HG02642 (cell line): Measurements from ENCODE around the gene AGK.
"Not testable (repeated sequence)": the region's sequence is repeated elsewhere in the genome, so short reads cannot be mapped to it uniquely, and the experiment has no call there.

Experiments used
- ATAC-seq: cut with Tn5 transposase; IDR thresholded peaks from one replicate; pipeline ENCODE4 v1.9.1; 2021; ENCODE audit warnings: mild to moderate bottlenecking; ENCODE audit not compliant: unreplicated experiment, poor library complexity

AGK gene

GRCh38 chr7:141640239-141640840 lies 89.1 kb downstream of the AGK start:
- ATAC-seq, result no peak

- no peak for ATAC-seq
Measured at GRCh38 chr7:141641876-141642275, 90.7 kb downstream of the AGK start.

- no peak for ATAC-seq
Measured at GRCh38 chr7:141645188-141645587, 94.0 kb downstream of the AGK start.

- ATAC-seq, result no peak
Measured at GRCh38 chr7:141646826-141647480, 95.7 kb downstream of the AGK start.

GRCh38 chr7:141647701-141648100 lies 96.5 kb downstream of the AGK start:
- ATAC-seq, result not testable (repeated sequence)

DNA sequence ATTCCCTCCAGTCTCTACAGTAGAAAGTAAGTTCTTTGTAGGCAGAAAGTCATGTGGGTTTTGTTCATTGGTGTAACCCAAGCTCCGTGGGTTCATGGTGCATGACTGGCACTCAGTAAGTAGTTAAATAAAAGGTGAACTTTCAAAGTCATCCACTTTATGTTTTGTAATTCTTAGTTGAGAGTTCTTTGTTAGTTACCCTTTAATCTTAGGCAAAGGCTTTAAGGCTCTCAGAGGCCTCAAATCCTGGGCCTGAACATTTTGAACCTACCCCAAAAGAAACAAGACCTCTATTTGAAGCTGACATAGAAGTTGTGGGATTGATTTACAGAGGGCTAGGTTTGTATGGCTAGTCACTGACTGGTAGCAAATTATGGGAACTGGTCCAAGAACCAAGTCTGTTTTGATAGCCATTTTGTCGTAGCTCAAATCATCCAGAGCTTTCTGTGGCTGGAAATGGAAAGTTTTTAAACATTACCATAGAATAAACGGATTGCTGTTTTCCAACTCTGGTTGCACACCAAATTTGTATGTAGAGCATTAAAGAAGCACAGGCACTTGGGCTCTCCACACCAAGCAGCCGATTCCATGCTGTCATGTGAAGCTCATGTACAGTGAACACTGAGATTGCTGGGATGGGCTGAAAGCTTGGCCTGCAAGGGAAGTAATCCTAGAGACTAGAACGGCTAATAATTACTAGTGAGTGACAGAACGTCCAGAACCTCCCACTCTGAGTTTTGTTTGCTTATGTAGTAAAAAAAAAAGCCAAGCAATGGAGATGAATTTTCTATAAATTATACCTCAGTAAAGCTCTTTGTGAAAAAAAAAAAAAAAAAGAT lies 97.3 kb downstream of the AGK start:
- no peak for ATAC-seq

- peak; percentile 53 for ATAC-seq
Measured at GRCh38 chr7:141649137-141649864, 98.1 kb downstream of the AGK start.

GRCh38 chr7:141649865-141650634 lies 98.8 kb downstream of the AGK start:
- ATAC-seq, result no peak

- ATAC-seq, result no peak
Measured at GRCh38 chr7:141651417-141651816, 100.2 kb downstream of the AGK start.

GRCh38 chr7:141652691-141653090 lies 101.5 kb downstream of the AGK start:
- no peak for ATAC-seq

DNA sequence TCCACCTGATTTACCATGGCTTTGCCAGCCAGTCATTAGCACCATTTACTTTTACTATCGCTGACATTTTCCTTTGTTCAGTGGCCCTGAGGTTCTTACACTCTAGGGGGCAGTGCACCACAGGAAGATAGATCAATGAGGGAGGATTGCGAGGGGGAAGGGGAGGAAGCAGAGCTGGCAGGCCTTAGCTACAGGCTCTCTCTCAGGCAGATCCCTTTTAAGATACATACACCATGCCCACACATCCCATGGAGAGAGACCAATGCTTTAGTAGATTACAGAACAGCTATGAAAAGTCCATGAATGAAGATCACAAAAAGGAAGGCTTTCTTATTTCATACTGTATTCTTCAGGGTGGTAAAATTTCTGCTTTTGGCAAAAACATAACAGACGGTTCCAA lies 103.3 kb downstream of the AGK start:
- ATAC-seq, result peak; percentile 79

DNA sequence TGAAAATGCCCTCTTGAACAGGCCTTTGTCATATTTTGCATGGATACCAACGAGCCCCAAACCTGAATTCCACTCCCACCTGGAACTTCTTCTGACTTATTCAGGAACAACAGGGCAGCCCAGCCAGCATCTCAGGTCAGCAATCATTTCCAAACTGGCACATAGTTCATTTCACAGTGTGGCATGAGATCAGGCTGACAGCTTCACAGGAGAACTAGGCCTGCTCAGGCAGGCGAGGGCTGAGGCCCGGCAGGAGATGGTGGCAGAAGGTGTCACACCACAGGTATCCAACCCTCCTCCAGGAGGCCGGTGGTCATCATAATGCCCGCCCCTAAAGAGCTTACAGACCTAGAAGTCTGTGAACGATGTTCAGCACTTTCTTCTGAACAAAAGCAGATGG lies 108.3 kb downstream of the AGK start:
- ATAC-seq, result no peak

DNA sequence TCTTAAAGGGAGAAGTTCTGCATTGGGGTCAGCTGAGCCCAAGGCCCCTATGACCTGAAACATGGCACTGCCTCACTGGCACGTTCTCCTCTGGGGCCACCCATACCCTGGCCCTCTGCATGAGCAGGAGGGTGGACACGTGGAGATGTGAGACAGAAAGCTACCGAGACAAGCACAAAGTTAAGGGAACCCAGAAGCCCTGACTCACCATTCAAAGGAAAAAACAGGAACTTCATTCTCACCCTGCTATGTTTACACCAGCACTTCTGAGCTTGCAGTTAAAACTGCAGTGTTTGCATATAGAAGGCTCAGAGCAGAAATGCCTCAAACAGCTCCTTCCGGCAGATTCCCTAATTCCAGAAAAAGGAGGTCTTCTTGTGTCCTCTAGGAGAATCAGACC lies 109.0 kb downstream of the AGK start:
- no peak for ATAC-seq

DNA sequence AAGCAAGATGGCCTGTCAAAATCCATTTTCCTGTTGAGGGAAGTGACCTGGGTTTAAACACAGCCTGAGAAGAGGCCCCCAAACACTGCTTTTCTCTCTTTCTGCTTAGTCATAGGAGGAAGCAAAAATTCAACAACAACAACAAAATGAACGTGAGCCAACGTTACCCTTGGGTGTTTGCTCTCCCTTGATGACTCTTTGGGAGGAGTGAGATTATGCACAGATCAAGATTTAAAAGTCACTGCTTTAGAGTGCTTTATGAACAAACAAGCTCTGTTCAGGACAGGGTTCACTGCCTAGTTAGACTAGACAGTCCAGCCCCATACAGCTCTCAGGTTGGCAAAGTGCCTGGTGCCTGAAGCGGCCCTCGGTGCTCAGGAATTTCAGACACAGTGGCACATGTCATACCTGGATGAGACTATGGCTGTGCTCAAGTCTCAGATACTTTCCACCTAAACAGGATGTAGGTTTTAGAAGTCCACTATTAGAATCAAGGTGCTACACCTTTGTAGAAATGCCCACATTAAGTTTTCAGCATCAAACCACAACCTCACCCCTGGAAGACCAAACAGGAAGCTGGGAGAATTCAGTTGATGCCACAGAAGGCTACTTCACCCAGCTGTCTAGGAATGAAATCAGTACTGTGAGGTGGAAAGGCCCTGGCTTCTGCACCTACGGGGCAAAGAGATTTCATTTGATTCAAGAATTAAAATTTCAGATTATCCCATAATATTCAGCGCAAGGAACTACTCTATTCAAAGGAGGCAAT lies 112.1 kb downstream of the AGK start:
- ATAC-seq, result no peak

- ATAC-seq, result no peak
Measured at GRCh38 chr7:141664450-141664849, 113.2 kb downstream of the AGK start.

DNA sequence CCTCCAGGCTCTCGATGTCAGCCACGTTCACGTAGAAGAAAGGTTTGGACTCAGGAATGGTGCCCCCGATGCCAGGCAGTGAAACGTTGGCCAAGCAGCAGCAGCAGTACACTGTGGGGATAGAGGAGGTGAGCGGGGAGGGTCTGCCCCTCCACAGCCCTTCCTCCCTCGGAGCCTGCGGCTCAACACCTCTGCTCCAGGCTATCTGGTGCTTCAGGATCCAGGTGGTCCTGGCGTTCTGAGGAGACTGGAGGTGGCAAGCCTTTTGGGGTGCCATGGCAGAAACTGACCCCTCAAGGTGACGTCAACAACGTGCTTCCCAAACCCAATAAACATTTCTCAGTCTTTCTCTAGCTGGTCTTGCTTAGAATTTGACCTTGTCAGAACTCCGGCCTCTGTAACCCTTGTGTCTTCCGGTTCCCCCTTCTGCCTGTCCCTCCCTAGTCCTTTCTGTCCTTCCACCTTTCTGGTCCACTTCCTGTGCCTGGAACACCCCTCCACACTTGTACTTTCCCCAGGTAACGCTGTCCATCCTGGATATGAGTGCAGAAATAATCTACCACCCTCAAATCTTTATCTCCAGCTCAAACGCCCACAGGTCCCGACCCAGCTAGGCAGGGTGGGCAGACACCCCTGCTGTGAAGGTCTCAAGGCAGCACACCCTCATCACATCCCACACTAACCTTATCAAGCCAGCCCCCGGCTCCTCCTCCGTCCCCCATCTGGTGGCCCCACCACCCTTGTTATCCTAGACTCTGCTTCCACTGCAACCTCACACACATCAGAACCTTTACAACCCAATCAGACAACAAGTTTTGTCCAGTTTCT lies 114.2 kb downstream of the AGK start:
- ATAC-seq, result no peak

- ATAC-seq, result no peak
Measured at GRCh38 chr7:141666071-141666470, 114.9 kb downstream of the AGK start.

DNA sequence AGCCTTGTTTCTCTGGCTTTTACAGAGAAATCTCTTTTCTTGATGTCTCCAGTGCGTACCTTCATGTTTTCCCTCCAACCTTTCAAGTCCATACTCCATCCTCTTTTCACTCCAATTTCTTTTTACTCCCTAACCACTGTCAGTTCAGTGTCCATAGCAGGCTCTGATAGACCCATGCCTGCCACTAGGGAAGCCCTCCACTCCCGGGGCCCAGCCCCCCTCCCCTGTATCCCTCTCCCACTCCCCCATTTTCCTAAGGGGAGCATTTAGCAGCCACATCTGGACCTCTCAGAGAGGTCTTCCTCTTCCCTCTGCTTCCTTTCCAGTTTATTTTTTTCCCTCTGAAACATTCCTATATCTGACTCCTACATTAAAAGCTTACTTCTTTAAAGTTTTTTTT lies 117.6 kb downstream of the AGK start:
- no peak for ATAC-seq
